ENCODE results near the gene TBC1D16. TPM values are rescaled to one million over a fixed set of nuclear protein-coding genes. Genes with fewer than 3 reads are reported as not detected.
"Not testable (repeated sequence)": the region's sequence is repeated elsewhere in the genome, so short reads cannot be mapped to it uniquely, and the experiment has no call there.

TBC1D16 gene
- total RNA-seq, 1 donor from 2014 or later = 257 TPM

GRCh38 chr17:79914813-79915740 is 120.6 kb downstream of the TBC1D16 start:
- DNase-seq (ENCODE audit: low read depth) = no peak

DNA sequence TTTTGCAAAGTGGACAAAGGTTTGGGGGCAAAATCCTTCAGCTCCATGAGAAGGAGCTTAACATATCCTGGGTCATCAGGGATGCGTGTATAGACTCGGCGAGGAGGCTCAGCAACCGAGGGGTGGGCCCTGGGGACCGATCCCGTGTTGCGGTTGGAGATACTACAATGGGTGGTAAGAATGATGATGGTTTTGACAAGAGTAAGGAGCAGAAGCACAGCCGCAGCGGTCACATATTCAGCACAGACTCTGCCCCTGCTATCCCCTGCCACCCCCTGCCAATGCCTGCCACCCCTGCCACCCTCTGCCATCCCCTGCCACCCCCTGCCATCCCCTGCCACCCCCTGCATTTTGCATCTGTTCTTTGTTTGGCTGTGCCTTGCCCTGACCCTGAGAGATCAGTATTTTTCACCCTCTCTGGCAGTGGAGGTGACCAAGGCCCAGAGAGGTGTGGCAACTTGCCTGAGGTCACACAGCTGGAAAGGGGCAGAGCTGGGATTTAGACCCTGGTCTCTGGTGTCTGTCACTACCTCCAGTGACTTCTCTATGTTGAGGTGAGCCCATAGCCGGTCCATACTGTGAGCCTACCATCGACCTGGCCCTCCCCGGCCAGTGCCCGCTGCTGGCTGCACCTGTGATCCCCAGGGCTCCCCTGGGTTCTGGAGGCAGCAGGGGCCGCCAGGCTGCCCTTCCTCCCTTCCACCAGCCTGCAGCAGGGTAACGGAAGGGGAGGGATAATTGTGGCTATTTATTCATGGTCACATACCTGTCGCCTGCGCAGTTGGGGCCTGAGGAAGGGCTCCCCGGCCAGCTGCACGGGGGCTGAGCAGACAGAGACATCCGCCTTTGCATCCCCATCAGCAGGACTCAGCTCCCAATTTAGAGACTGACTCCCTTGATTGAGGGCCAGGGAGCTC is 121.5 kb downstream of the TBC1D16 start:
- DNase-seq (ENCODE audit: low read depth) = no peak

GRCh38 chr17:79913451-79913850 is 122.2 kb downstream of the TBC1D16 start:
- no peak for DNase-seq (ENCODE audit: low read depth)

DNA sequence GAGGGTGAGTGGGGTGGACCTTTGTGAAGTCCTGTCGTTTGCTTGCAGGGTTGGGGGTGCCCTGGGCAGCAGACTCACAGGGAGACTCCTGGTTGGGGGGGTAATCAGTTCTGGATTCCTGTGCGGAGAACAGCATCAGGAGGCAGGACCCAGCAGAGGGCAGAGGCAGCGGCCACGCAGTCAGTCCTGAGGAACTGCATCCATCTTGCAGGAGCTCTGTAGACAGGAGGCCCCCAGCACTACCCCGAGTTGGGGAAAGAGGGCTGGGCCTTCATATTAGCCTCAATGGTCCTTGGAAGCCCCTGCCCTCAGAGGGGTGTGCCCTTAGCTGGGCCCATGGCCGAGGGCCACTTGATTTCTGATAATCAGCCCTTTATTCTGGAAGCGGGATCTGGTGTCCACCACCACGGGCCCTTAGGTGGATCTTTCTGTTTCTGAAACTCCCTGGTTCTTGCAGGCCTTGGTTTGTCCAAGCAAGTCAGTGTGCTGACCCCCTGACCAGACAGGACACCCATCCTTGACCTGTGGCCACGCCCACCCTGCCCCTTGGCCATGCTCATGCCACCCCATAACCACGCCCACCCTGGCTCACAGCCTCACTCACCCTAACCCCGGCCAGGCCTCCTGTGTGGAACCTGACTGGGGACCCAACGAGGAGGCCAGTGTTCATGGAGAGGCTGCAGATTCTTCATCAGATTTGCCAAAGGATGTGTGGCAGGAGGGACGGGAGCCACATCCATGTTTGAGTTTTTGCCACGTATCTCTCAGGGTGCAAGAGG is 122.9 kb downstream of the TBC1D16 start:
- no peak for DNase-seq (ENCODE audit: low read depth)

- no peak for DNase-seq (ENCODE audit: low read depth)
These were observed 124.0 kb downstream of the TBC1D16 start for GRCh38 chr17:79911430-79912399.

GRCh38 chr17:79910985-79911361 is 124.7 kb downstream of the TBC1D16 start:
- no peak for DNase-seq (ENCODE audit: low read depth)

- DNase-seq (ENCODE audit: low read depth) = no peak
These were observed 126.6 kb downstream of the TBC1D16 start for GRCh38 chr17:79909121-79909520.

GRCh38 chr17:79907850-79908249 is 127.8 kb downstream of the TBC1D16 start:
- no peak for DNase-seq (ENCODE audit: low read depth)

DNA sequence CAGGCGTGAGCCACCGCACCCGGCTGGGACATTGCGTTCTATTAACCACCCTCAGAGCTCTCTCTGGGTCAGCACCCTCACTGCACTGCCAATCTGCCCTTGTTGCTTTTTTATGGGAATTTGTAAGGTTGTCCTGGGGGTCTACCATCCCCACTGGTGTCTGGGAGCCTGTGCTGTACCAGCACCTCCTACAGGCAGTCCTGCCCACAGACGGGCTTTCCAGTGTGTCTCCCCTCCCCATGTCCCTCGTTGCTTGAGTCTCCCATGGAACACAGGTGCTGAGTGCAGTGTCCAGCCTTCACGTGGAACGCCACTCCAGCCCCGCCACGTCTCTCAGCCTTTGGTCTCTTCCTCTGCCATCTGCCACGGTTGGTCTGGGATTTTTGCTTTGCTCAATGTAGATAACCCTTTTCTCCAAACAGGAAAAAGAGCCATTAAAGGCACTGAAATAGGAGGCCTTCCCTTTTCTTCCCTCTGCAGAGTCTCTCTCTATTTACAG is 128.4 kb downstream of the TBC1D16 start:
- no peak for DNase-seq (ENCODE audit: low read depth)

DNA sequence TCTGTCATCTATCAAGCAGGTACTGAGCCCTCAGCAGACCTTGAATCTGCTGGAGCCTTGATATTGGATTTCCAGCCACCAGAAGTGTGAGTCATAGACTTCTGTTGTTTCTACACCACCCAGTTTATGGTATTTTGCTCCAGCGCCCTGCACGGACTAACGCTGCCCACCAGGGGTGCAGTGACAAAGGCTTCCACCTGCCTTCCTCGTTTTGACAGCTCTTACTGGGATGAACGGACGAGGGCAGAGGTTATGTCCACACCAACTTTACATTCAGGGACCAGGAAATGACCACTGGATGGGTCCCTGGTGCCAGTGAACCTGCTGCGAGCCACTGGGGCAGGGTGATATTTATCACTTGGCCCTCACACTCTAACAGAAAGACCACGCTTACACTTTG is 129.8 kb downstream of the TBC1D16 start:
- DNase-seq (ENCODE audit: low read depth) = peak; percentile 16

DNA sequence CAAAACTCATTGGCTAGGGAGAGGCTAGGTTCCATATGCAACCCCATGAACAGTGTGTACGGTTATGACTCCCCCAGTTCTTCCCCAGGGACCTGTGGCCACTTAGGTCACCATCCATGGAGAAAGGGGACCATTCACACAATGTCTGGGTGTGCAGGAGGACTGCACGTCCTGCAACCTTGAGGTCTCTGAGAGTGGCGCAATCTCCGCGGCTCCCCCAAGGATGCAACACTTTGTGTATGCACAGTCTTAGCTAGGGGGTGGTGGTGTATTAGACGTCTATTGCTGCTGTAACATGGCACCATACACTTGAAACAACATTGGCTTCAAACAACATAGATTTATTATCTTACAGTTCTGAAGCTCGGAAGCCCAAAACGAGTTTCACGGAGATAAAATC is 130.8 kb downstream of the TBC1D16 start:
- DNase-seq (ENCODE audit: low read depth) = no peak

- no peak for DNase-seq (ENCODE audit: low read depth)
These were observed 133.4 kb downstream of the TBC1D16 start for GRCh38 chr17:79902146-79902791.

GRCh38 chr17:79901131-79901530 is 134.5 kb downstream of the TBC1D16 start:
- DNase-seq (ENCODE audit: low read depth) = no peak

GRCh38 chr17:79899584-79899983 is 136.1 kb downstream of the TBC1D16 start:
- DNase-seq (ENCODE audit: low read depth) = no peak

GRCh38 chr17:79897243-79898063 is 138.2 kb downstream of the TBC1D16 start:
- DNase-seq (ENCODE audit: low read depth) = no peak

DNA sequence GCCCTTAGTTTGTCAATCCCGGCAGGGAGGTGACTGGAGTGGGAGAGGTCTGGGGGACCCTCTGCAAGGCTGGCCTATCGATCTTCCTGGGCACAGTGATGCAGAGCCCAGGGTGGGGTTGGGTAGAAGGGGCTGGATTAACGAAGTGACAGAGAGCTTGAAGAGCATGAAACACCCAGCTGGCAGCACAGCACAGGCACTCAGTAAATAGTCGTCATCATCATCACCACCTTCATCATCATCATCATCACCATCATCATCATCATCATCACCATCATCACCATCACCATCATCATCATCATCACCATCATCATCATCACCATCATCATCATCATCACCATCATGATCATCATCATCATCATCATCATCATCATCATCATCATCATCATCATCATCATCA is 142.2 kb downstream of the TBC1D16 start:
- not testable (repeated sequence) for DNase-seq (ENCODE audit: low read depth)

DNA sequence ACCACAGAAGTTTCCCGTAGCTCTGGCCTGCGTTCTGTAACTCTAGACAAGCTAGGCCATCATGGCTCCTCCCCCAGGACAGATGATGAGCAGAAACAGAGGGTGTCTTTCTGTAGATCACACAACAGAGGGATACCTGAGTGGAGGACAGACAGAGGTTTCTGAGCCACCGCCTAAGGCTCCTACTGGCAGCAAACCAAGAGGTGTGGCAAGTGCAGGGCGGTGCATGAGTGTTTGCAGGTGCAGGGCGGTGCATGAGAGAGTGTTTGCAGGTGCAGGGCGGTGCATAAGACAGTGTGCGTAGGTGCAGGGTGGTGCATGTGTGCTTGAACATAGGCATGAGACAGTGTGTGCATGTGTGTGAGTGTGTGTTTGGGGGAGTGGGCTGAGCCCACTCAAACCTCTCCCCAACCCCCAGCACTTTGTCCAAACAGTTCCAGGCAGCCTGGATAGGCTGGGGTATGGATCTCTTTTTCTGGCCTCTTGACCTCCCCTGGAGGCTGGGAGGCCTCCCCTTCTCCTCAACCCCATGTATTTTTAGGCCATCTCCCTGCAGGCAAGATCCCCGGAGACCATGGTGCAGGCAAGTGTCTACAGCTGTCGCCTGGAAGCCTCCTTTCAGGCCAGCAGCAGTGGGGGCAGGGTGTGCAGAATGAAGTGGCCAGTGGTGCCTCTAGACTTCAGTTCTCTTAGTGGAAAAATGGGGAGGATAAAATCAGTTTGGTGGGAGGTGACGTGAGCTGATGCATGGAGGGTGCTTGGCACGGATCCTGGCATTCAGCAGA is 143.0 kb downstream of the TBC1D16 start:
- no peak for DNase-seq (ENCODE audit: low read depth)

- DNase-seq (ENCODE audit: low read depth) = no peak
These were observed 144.4 kb downstream of the TBC1D16 start for GRCh38 chr17:79891113-79891730.

All from renal cortical epithelial cell (primary cell).